Ovary (tissue), 3 donors: Measurements from ENCODE around the gene DNAH17.

Experiments used
- EP300 ChIP-seq: sonication (generic); formaldehyde crosslinking; IDR thresholded peaks from one replicate; pipeline ENCODE4 v1.6.1; 2017; ENCODE audit warnings: antibody characterized with exemption
- TF ChIP-seq, protein P1 (sequence below), 3 donors: fragments of 450-650 bp in 2 of 3; fragments of 200-600 bp in 1 of 3; IDR thresholded peaks; one replicate each; pipeline versions ENCODE4 v1.5.1 to v1.8.0; 2016 to 2022; ENCODE audit warnings: antibody characterized with exemption in 3 of 3, mild to moderate bottlenecking in 1 of 3
- donor health status: DM: no; HTN: no; CAD: no.

DNA sequence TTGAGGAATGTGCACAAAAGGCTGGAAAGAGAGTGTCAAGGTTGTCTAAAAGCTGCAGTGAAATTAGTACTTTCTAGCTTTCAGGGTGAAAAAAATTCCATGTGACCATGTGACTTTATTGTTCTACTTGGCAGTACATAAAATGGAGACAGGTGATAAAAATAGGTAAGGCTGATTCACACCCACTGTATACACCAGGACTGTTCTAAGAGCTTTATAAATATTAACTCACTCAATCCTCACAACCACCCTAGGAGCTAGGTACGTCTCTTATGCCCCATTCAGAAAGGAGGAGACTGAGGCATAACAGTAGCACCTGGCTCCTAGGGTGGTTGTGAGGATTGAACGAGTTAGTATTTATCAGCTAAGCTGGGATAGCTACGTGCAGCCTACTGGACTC is 28.2 kb upstream of the DNAH17 start:
- no peak for TF ChIP-seq EP300
- TF ChIP-seq, protein P1, sequence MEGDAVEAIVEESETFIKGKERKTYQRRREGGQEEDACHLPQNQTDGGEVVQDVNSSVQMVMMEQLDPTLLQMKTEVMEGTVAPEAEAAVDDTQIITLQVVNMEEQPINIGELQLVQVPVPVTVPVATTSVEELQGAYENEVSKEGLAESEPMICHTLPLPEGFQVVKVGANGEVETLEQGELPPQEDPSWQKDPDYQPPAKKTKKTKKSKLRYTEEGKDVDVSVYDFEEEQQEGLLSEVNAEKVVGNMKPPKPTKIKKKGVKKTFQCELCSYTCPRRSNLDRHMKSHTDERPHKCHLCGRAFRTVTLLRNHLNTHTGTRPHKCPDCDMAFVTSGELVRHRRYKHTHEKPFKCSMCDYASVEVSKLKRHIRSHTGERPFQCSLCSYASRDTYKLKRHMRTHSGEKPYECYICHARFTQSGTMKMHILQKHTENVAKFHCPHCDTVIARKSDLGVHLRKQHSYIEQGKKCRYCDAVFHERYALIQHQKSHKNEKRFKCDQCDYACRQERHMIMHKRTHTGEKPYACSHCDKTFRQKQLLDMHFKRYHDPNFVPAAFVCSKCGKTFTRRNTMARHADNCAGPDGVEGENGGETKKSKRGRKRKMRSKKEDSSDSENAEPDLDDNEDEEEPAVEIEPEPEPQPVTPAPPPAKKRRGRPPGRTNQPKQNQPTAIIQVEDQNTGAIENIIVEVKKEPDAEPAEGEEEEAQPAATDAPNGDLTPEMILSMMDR (IDR thresholded peaks at IDR 0.05): no peak
